Hepatic stellate cell (primary cell): ENCODE data around the gene GNB1.
"Not testable (repeated sequence)": the region's sequence is repeated elsewhere in the genome, so short reads cannot be mapped to it uniquely, and the experiment has no call there.

Experiments
- DNase-seq: peaks from one replicate; pipeline ENCODE4 v3.0.0; 2011; ENCODE audit warnings: low spot score

Gene GNB1

DNA sequence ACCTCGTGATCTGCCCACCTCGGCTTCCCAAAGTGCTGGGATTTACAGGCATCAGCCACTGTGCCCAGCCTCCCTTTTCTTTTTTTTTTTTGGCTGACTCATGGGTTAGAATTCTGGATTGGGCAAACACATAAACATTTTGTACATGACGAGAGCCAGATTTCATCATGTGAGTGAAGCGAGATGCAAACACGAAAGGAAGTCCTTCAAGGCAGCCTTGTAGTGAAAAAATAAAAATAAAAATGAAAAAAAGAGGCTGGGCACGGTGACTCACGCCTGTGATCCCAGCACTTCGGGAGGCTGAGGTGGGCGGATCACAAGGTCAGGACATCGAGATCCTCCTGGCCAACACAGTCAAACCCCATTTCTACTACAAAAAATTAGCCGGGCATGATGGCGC, 149.9 kb downstream of the GNB1 start:
- peak; percentile 88 for DNase-seq

- DNase-seq = not testable (repeated sequence)
Measured at GRCh38 chr1:1738799-1739337, 152.0 kb downstream of the GNB1 start.

GRCh38 chr1:1737675-1738590, 153.0 kb downstream of the GNB1 start:
- DNase-seq = not testable (repeated sequence)
